ENCODE results near the gene ZFX. TPM values are rescaled to one million over a fixed set of nuclear protein-coding genes. Genes with fewer than 3 reads are reported as not detected.

Gene ZFX
- total and polyA plus RNA-seq, 10 of the 15 experiments (the other 5 are each of a cell fraction or from before 2014, with no cell fraction given), result 6.8 to 40.9 (median 24.6) TPM

DNA sequence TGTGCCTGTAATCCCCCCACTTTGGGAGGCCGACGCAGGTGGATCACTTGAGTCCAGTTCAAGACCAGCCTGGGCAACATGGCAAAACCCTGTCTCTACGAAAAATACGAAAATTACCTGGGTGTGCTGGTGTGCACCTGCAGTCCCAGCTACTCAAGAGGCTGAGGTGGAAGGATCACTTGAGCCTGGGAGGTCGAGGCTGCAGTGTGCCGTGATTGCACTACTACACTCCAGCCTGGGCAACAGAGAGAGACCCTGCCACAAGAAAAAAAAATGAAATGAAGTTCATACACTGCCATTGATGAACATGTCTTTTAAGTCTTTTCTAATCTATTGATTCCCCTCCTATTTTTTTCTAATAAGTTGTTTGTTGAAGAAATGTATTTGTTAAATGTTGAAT lies 5.0 kb upstream of the ZFX start:
- no TSS peak for BruUV-seq (replicated peaks)
- DNase-seq (ENCODE audit: low read depth, low spot score), result no peak
- no peak for ATAC-seq
- WGBS (ENCODE audit: insufficient coverage, insufficient replicate concordance, low lambda C conversion rate, missing lambda C conversion rate), result 88% methylated on average over 6 of the region's 6 CpGs
- ChIA-PET CTCF (no interaction called here), POLR2A (interaction anchor here (0.6 kb wide), 1 partner anchor 98 kb away, joined by 5 read pairs; no protein-coding TSS in a partner anchor), RAD21 (ENCODE audit: unreplicated experiment) (no interaction called here), SMC1A (ENCODE audit: uncharacterized antibody, unreplicated experiment) (interaction anchor here (1.6 kb wide), 1 partner anchor 19 kb away, joined by 3 read pairs; no protein-coding TSS in a partner anchor)
- H3K4me1 ChIP-seq (ENCODE audit: control insufficient read depth, insufficient read depth, low read length), result peaks cover 14% of the 10 kb centered on the region
- no peak for FAIRE-seq
- intact Hi-C loops (cut with micrococcal nuclease; ENCODE audit: unreplicated experiment), result no loop called here
- no peak overlapping the region for H3K27ac ChIP-seq (ENCODE audit: control insufficient read depth, insufficient read depth)
- no peak overlapping the region for H2AFZ ChIP-seq (ENCODE audit: control insufficient read depth, low read depth, low read length)
- H3K4me2 ChIP-seq (ENCODE audit: control insufficient read depth, insufficient read depth), result no peak overlapping the region
- no peaks in the 10 kb centered on the region for H3K27me3 ChIP-seq (replicated peaks in 1 of 2; ENCODE audit: control insufficient read depth in 2 of 2, insufficient read depth in 2 of 2, low read length in 1 of 2)
- TF ChIP-seq, protein P1, sequence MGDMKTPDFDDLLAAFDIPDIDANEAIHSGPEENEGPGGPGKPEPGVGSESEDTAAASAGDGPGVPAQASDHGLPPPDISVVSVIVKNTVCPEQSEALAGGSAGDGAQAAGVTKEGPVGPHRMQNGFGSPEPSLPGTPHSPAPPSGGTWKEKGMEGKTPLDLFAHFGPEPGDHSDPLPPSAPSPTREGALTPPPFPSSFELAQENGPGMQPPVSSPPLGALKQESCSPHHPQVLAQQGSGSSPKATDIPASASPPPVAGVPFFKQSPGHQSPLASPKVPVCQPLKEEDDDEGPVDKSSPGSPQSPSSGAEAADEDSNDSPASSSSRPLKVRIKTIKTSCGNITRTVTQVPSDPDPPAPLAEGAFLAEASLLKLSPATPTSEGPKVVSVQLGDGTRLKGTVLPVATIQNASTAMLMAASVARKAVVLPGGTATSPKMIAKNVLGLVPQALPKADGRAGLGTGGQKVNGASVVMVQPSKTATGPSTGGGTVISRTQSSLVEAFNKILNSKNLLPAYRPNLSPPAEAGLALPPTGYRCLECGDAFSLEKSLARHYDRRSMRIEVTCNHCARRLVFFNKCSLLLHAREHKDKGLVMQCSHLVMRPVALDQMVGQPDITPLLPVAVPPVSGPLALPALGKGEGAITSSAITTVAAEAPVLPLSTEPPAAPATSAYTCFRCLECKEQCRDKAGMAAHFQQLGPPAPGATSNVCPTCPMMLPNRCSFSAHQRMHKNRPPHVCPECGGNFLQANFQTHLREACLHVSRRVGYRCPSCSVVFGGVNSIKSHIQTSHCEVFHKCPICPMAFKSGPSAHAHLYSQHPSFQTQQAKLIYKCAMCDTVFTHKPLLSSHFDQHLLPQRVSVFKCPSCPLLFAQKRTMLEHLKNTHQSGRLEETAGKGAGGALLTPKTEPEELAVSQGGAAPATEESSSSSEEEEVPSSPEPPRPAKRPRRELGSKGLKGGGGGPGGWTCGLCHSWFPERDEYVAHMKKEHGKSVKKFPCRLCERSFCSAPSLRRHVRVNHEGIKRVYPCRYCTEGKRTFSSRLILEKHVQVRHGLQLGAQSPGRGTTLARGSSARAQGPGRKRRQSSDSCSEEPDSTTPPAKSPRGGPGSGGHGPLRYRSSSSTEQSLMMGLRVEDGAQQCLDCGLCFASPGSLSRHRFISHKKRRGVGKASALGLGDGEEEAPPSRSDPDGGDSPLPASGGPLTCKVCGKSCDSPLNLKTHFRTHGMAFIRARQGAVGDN (IDR thresholded peaks at IDR 0.05), result no peak
- no peak for TF ChIP-seq LARP7 (IDR thresholded peaks at IDR 0.05)
- TF ChIP-seq FOXK2 (IDR thresholded peaks at IDR 0.05), result no peak
- TF ChIP-seq SPI1 (IDR thresholded peaks at IDR 0.05; ENCODE audit: borderline replicate concordance, insufficient read depth, low read depth, low read length), result no peak
- peaks cover 4% of the 10 kb centered on the region for H3K79me2 ChIP-seq (ENCODE audit: control insufficient read depth, insufficient read depth, low read length)
- no peak overlapping the region for H3K9ac ChIP-seq (ENCODE audit: control insufficient read depth, insufficient read depth, low read length)
- H3K9me3 ChIP-seq (replicated peaks; ENCODE audit: control insufficient read depth, insufficient read depth, low read length), result no peaks in the 10 kb centered on the region
- no peaks in the 10 kb centered on the region for H3K36me3 ChIP-seq (ENCODE audit: control insufficient read depth in 2 of 2, insufficient read depth in 2 of 2, low read length in 1 of 2)
- no peak overlapping the region for H3K4me3 ChIP-seq
- in situ Hi-C loops (cut with MboI), result no loop called here
- no peaks in the 10 kb centered on the region for H4K20me1 ChIP-seq (ENCODE audit: control insufficient read depth, insufficient read depth)
